H1 (cell line): Measurements from ENCODE around the gene NR2C2AP. TPM values are rescaled to one million over a fixed set of nuclear protein-coding genes. Genes with fewer than 3 reads are reported as not detected.

Experiments used
- CTBP2 ChIP-seq: IDR thresholded peaks from 2 replicates; pipeline ENCODE4 v1.7.0; 2011; ENCODE audit warnings: borderline replicate concordance, mild to moderate bottlenecking, moderate library complexity, mixed read lengths, low read length; ENCODE audit not compliant: insufficient read depth, insufficient read length
- HDAC2 ChIP-seq, 2 experiments: fragments of 300-600 bp in 1 of 2; sonication (generic) in 1 of 2; IDR thresholded peaks; 2 replicates each; pipeline ENCODE4 v1.6.1; 2011 to 2012; ENCODE audit warnings: low read depth in 2 of 2, low read length in 2 of 2, mild to moderate bottlenecking in 2 of 2, moderate library complexity in 2 of 2, borderline replicate concordance in 1 of 2, inconsistent platforms in 1 of 2
- MAFK ChIP-seq: IDR thresholded peaks from 2 replicates; pipeline ENCODE4 v1.6.1; 2012; ENCODE audit warnings: low read depth, mild to moderate bottlenecking, improper control_type of control experiment, low read length
- PHF8 ChIP-seq: fragments of 200-600 bp; sonication (generic); conservative IDR thresholded peaks from 2 replicates; pipeline ENCODE4 v1.7.1; 2012; ENCODE audit warnings: low read depth, mild to moderate bottlenecking, inconsistent platforms, low read length, moderate library complexity
- POLR2AphosphoS5 ChIP-seq: IDR thresholded peaks from 2 replicates; pipeline ENCODE4 v1.6.1; 2011; ENCODE audit warnings: low read depth, low read length
- TBP ChIP-seq: IDR thresholded peaks from 2 replicates; pipeline ENCODE4 v1.6.1; 2011; ENCODE audit warnings: low read depth, low read length, improper control_type of control experiment
- YY1 ChIP-seq: IDR thresholded peaks from 2 replicates; pipeline ENCODE4 v1.6.1; 2011; ENCODE audit warnings: low read depth, mild to moderate bottlenecking, low read length
- polyA plus RNA-seq, 7 experiments: library from polyadenylated mRNA; depleted of rRNA in 3 of 7; stranded (reverse) in 5 of 7; unstranded in 2 of 7; fragments of >200 nt in 5 of 7; fragments of 200-250 nt in 2 of 7; gene quantifications; 1 replicate in 5 of 7; 2 replicates in 1 of 7; 4 replicates in 1 of 7; pipeline versions ENCODE4 v1.2.1 to v1.2.3, GENCODE V29; 2011 to 2013; ENCODE audit warnings: missing spikeins in 2 of 7, mixed read lengths in 2 of 7
- total RNA-seq: library from RNA; stranded (reverse); fragmentation: NEBNext Ultra II Directional; extraction: Animal tissue kit (Norgen Biotek cat#: 25700); gene quantifications from 2 replicates; pipeline ENCODE4 v1.2.1, GENCODE V29; 2021
- TF ChIP-seq, protein P1 (sequence below): fragments of 300-600 bp; sonication (generic); IDR thresholded peaks from 2 replicates; pipeline ENCODE4 v1.7.1; 2012; ENCODE audit warnings: low read length, moderate library complexity, mild to moderate bottlenecking, inconsistent platforms; ENCODE audit not compliant: insufficient replicate concordance
- TF ChIP-seq, protein P2 (sequence below): IDR thresholded peaks from 2 replicates; pipeline ENCODE4 v1.6.1; 2011; ENCODE audit warnings: low read length, improper control_type of control experiment

NR2C2AP gene
- total and polyA plus RNA-seq, 2 of the 8 experiments (the other 6 are each of a cell fraction or from before 2014, with no cell fraction given) = 16.4 to 20.5 TPM

DNA sequence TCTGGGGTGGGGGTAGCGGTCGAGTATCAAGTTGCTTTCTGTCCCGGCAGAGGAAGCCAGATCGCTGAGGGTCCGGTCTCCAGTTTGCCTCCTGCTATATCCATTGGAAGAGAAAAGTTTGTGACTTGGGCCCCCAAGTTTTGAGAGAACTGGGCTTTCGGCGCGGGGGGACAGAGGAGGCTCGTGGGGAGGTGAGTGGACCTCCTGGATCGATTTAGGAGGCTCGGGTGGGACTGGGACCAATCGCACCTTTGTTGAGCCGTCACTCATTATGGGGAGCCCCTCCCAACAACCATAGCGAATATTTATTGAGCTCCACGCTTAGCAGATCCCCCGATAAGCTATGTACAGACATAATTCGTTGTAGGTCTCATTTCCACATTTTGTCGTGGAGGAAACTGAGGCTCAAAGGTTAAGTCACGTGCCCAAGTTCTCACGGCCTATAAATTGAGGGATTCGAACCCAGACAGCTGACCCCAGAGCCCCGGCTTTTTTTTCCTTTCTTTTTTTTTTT lies 10.2 kb downstream of the NR2C2AP start (continued):
- TF ChIP-seq, protein P1, sequence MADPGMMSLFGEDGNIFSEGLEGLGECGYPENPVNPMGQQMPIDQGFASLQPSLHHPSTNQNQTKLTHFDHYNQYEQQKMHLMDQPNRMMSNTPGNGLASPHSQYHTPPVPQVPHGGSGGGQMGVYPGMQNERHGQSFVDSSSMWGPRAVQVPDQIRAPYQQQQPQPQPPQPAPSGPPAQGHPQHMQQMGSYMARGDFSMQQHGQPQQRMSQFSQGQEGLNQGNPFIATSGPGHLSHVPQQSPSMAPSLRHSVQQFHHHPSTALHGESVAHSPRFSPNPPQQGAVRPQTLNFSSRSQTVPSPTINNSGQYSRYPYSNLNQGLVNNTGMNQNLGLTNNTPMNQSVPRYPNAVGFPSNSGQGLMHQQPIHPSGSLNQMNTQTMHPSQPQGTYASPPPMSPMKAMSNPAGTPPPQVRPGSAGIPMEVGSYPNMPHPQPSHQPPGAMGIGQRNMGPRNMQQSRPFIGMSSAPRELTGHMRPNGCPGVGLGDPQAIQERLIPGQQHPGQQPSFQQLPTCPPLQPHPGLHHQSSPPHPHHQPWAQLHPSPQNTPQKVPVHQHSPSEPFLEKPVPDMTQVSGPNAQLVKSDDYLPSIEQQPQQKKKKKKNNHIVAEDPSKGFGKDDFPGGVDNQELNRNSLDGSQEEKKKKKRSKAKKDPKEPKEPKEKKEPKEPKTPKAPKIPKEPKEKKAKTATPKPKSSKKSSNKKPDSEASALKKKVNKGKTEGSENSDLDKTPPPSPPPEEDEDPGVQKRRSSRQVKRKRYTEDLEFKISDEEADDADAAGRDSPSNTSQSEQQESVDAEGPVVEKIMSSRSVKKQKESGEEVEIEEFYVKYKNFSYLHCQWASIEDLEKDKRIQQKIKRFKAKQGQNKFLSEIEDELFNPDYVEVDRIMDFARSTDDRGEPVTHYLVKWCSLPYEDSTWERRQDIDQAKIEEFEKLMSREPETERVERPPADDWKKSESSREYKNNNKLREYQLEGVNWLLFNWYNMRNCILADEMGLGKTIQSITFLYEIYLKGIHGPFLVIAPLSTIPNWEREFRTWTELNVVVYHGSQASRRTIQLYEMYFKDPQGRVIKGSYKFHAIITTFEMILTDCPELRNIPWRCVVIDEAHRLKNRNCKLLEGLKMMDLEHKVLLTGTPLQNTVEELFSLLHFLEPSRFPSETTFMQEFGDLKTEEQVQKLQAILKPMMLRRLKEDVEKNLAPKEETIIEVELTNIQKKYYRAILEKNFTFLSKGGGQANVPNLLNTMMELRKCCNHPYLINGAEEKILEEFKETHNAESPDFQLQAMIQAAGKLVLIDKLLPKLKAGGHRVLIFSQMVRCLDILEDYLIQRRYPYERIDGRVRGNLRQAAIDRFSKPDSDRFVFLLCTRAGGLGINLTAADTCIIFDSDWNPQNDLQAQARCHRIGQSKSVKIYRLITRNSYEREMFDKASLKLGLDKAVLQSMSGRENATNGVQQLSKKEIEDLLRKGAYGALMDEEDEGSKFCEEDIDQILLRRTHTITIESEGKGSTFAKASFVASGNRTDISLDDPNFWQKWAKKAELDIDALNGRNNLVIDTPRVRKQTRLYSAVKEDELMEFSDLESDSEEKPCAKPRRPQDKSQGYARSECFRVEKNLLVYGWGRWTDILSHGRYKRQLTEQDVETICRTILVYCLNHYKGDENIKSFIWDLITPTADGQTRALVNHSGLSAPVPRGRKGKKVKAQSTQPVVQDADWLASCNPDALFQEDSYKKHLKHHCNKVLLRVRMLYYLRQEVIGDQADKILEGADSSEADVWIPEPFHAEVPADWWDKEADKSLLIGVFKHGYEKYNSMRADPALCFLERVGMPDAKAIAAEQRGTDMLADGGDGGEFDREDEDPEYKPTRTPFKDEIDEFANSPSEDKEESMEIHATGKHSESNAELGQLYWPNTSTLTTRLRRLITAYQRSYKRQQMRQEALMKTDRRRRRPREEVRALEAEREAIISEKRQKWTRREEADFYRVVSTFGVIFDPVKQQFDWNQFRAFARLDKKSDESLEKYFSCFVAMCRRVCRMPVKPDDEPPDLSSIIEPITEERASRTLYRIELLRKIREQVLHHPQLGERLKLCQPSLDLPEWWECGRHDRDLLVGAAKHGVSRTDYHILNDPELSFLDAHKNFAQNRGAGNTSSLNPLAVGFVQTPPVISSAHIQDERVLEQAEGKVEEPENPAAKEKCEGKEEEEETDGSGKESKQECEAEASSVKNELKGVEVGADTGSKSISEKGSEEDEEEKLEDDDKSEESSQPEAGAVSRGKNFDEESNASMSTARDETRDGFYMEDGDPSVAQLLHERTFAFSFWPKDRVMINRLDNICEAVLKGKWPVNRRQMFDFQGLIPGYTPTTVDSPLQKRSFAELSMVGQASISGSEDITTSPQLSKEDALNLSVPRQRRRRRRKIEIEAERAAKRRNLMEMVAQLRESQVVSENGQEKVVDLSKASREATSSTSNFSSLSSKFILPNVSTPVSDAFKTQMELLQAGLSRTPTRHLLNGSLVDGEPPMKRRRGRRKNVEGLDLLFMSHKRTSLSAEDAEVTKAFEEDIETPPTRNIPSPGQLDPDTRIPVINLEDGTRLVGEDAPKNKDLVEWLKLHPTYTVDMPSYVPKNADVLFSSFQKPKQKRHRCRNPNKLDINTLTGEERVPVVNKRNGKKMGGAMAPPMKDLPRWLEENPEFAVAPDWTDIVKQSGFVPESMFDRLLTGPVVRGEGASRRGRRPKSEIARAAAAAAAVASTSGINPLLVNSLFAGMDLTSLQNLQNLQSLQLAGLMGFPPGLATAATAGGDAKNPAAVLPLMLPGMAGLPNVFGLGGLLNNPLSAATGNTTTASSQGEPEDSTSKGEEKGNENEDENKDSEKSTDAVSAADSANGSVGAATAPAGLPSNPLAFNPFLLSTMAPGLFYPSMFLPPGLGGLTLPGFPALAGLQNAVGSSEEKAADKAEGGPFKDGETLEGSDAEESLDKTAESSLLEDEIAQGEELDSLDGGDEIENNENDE = no peak
- no peak for TF ChIP-seq MAFK
- TF ChIP-seq POLR2AphosphoS5 = no peak
- no peak for TF ChIP-seq CTBP2
- TF ChIP-seq PHF8 = no peak; the same call in 1 of the 2 replicates
- TF ChIP-seq YY1 = no peak
- TF ChIP-seq, protein P2, sequence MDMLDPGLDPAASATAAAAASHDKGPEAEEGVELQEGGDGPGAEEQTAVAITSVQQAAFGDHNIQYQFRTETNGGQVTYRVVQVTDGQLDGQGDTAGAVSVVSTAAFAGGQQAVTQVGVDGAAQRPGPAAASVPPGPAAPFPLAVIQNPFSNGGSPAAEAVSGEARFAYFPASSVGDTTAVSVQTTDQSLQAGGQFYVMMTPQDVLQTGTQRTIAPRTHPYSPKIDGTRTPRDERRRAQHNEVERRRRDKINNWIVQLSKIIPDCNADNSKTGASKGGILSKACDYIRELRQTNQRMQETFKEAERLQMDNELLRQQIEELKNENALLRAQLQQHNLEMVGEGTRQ = no peak
- TF ChIP-seq HDAC2 (IDR thresholded peaks at IDR 0.05; ENCODE audit: borderline replicate concordance in 1 of 2, low read depth in 2 of 2, low read length in 2 of 2) = no peak
- no peak for TF ChIP-seq TBP
